Effector memory CD4-positive, alpha-beta T cell (primary cell): ENCODE data around the gene FAM170B.

Experiments used
- DNase-seq, 3 donors: peaks; one replicate each; pipeline ENCODE4 v3.0.0-alpha.2; 2020
- H3K27ac ChIP-seq: 2 replicates; pipeline ENCODE4 v1.7.0; 2013; ENCODE audit warnings: mild to moderate bottlenecking, low read length, moderate library complexity; ENCODE audit not compliant: insufficient read depth, poor library complexity, severe bottlenecking
- H3K27me3 ChIP-seq: replicated peaks from 2 replicates; pipeline ENCODE4 v1.7.0; 2013; ENCODE audit warnings: mild to moderate bottlenecking, low read length; ENCODE audit not compliant: insufficient read depth, control insufficient read depth, poor library complexity, severe bottlenecking
- H3K36me3 ChIP-seq: 2 replicates; pipeline ENCODE4 v1.7.0; 2013; ENCODE audit warnings: mild to moderate bottlenecking, low read length, moderate library complexity; ENCODE audit not compliant: control insufficient read depth, insufficient read depth
- H3K4me1 ChIP-seq: 2 replicates; pipeline ENCODE4 v1.7.0; 2013; ENCODE audit warnings: low read length, mild to moderate bottlenecking; ENCODE audit not compliant: control insufficient read depth, insufficient read depth, poor library complexity, severe bottlenecking
- H3K4me3 ChIP-seq: 2 replicates; pipeline ENCODE4 v1.7.0; 2013; ENCODE audit warnings: low read length, low read depth, mild to moderate bottlenecking; ENCODE audit not compliant: insufficient read depth, poor library complexity, severe bottlenecking
- H3K9me3 ChIP-seq: 2 replicates; pipeline ENCODE4 v1.7.0; 2013; ENCODE audit warnings: mild to moderate bottlenecking, low read length, moderate library complexity; ENCODE audit not compliant: control insufficient read depth

The FAM170B gene

DNA sequence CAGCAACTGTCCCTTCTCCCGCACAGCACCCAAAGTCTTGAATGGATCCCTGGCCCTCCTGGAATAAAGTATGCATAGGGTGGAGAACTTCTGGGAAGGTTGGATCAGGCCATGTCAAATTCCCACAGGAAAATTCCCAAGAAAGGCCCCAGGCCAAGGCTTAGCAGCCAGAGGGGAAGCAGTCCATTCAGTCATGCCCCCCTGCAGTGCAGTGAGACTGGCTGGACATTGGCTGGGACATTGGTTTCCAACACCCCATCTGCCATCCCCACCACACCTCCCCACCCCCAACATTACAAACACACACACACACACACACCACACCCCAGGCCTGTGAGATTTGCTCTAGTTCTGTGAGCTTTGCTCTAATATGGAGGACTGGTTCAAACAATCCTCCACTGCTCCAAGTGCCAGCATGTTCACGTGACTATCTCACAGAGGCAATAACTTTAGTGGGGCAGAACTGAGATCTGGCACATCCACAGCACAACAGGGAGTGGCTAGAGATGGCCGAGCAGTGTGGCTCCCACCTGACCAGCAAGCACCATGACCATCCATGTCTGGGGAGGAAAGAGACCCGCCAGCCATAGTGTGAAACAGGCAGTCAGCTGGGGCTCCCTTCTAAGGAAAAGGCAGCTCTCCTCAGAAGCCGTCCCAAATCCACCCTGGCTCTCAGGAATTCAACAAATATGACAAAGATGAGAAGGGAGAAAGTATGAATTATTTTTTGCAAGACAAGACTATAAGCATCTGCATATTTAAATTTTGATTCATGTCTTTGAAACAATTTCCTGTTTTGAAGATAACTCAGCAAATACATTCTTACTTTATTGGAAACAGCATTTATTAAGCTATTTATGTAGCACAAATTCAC lies 6.7 kb upstream of the FAM170B start:
- no peak overlapping the region for H3K27ac ChIP-seq
- DNase-seq = no peak
- H3K36me3 ChIP-seq = no peaks in the 10 kb centered on the region
- H3K27me3 ChIP-seq = no peaks in the 10 kb centered on the region
- H3K4me1 ChIP-seq = no peaks in the 10 kb centered on the region
- no peaks in the 10 kb centered on the region for H3K9me3 ChIP-seq
- H3K4me3 ChIP-seq = no peak overlapping the region

DNA sequence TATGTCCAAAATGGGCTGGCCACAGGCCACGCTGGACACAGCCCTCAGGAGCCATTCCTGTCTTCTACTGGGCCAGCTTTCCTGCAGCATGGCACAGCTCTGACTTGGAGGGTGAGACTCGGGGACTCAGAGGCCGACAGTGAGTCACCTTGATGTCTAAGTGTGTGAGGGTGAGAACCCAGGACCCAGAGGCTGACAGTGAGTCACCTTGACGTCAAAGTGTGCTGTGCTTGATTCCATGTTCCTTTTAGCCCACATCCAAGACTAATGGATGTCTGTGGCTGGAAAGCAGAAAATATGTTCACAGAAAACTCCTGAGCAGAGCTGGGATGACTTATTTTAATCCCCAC lies 6.0 kb upstream of the FAM170B start:
- Histone ChIP-seq H3K9me3 (no peaks in the 10 kb centered on the region), H3K4me3 (no peak overlapping the region), H3K4me1 (no peaks in the 10 kb centered on the region), H3K27me3 (no peaks in the 10 kb centered on the region), H3K27ac (no peak overlapping the region), H3K36me3 (no peaks in the 10 kb centered on the region)
- DNase-seq = no peak

DNA sequence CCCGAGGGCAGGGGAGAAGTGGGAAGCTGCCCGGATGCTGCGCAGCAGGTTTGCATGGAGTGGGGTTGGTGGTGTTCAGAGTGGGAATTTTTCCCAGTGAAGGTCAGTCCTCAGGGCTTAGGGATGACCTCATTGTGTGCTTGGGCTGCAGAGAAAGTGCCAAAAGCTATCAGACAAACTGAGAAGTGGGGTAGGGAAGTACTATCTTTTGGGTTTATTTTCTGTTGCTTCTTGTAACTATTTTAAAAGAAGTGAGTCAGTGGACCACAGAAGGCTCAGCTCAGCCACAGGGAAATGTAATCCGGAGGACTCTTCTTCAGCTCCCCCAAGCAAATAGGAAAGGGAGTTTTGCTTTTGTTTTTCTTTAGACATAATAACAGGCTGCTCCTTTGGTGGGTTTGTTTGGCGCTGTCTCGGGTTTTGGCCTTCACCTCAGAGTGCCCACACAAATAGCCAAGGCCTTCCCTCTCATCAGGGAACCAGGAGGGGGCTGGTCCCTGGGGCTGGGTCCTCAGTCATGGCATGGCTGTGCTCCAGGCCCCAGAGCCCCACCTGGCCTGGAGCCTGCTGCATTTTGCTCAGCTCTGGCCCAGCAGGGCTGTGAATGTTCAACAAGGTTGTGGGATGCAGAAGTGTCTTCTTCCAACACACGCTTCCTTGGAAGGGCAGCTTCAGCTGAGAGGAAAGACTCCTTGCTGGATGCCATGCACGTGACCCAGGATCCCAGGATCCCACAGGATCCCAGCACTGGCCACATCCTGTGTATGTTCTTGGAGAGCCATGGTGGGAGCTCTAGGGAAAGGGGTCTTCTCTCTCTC lies 5.4 kb upstream of the FAM170B start:
- H3K4me3 ChIP-seq = no peak overlapping the region
- no peaks in the 10 kb centered on the region for H3K27me3 ChIP-seq
- H3K27ac ChIP-seq = no peak overlapping the region
- H3K4me1 ChIP-seq = no peaks in the 10 kb centered on the region
- H3K9me3 ChIP-seq = no peaks in the 10 kb centered on the region
- H3K36me3 ChIP-seq = no peaks in the 10 kb centered on the region
- no peak for DNase-seq

DNA sequence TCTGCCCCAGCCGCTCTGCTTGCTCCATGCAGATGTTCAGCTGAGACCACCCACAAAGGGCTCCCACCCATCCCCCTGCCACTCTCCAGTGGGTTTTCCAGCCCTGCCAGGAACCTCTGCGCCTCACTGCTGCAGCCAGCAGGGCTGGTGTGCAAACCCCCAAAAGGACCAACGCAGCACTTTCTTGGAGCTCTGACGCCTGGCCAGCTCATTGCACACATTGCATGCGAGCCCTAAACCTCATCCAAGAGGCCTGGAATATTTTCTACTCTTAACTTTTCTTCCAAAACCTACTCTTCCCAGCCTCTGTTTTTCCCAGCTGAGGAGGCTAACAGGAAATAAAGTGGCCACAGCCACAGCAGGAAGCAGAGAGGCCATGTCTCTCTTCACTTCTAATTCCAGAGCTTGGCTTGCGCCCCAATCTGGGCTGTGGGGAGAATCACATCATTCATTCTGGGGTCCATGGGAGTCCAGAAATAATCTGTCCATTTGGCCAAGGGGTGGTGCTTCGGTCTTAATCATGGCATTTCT lies 4.6 kb upstream of the FAM170B start:
- Histone ChIP-seq H3K9me3 (no peaks in the 10 kb centered on the region), H3K27me3 (no peaks in the 10 kb centered on the region), H3K36me3 (no peaks in the 10 kb centered on the region), H3K27ac (no peak overlapping the region), H3K4me3 (no peak overlapping the region), H3K4me1 (no peaks in the 10 kb centered on the region)
- no peak for DNase-seq

DNA sequence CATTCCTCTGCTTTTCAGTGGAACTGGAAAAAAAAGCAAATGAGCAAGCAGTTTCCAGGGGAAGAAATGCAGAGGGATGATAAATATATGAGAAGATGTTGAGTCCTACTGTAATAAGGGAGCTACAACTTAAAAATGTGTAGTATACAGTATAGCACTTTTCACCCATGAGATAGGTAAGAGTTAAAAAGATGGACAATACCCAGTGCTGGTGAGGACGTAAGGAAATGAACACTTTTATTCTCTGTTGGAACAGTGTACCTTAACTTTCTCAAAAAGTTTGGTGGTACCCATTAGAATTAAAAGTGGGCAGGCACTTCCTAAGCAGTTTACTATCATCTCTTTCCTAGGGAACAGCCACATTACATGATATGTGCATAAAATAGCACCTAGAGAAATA lies 2.7 kb upstream of the FAM170B start:
- Histone ChIP-seq H3K9me3 (no peaks in the 10 kb centered on the region), H3K36me3 (no peaks in the 10 kb centered on the region), H3K4me1 (no peaks in the 10 kb centered on the region), H3K27me3 (no peaks in the 10 kb centered on the region), H3K27ac (no peak overlapping the region), H3K4me3 (no peak overlapping the region)
- DNase-seq = no peak

DNA sequence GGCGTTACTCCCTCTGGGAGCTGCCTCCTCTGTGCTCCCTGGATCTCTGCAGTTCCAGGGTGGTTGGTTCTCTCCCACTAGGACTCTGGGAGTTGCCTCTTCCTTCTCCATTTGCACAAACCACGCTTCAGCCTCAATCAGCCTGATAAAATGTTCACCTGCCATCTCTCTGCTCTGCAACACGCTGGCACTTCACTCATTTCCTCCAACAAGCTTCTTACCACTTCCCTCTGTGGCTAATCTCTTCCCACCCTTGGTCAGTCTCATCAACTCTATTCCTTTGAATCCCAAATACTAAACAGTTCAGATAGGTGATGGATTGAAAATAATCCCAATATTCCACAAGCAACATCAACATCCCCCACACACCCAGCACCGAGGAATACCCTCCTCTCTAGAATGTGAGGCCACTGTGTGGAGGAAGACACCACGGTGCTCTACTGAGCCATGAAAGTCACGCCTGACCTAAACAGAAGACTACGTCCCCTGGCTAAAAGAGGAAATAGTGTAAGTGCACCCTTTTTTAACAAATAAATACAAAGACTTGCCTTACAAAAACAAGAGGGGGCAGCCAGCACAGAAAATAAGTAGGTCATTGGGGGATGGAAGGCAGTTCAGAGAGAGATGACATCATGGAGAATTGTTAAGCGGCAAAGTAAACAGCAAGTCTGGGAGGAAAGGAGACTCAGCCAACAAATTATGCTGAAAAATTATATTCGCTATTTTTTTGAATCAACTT lies 1.9 kb upstream of the FAM170B start:
- no peaks in the 10 kb centered on the region for H3K27me3 ChIP-seq
- no peak for DNase-seq

DNA sequence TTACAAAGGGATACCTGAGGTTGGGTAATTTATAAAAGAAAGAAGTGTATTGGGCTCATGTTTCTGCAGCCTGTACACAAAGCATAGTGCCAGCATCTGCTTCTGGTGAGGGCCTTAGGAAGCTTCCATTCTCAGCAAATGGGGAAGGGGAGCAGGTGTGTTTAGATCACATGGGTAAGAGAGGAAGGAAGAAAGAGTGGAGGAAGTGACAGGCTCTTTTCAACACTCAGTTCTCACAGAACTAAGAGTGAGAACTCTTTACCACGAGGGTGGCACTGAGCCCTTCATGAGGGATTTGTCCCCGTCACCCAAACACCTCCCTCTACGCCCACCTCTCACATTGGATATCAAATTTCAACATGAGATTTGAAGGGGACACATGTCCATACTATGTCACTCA lies 506 bp upstream of the FAM170B start:
- Histone ChIP-seq H3K4me1 (no peaks in the 10 kb centered on the region), H3K27ac (no peak overlapping the region), H3K36me3 (no peaks in the 10 kb centered on the region), H3K9me3 (no peaks in the 10 kb centered on the region), H3K4me3 (no peak overlapping the region), H3K27me3 (no peaks in the 10 kb centered on the region)
- DNase-seq = no peak

More for the DNA sequence above, 1.9 kb upstream of the FAM170B start:
- Histone ChIP-seq H3K36me3 (no peaks in the 10 kb centered on the region), H3K27ac (no peak overlapping the region), H3K4me3 (no peak overlapping the region), H3K4me1 (no peaks in the 10 kb centered on the region), H3K9me3 (no peaks in the 10 kb centered on the region)

DNA sequence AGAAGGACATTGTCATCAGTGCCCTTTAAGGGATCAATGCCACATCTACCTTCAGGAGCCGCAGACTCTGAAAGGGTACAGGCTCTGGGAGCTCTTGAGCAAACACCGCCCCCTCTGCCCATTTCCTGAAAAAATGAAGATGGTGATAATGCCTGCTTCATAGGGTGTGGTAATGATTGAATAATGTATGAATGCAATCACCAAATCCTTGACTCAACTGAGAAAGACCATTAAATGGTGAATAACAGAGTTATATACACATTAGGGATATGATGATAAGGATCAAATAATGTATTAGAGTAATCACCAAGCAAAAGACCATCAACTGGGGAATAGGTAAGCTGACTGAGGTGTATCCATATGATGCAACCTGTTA lies 1.5 kb downstream of the FAM170B start:
- Histone ChIP-seq H3K36me3 (no peaks in the 10 kb centered on the region), H3K27me3 (no peaks in the 10 kb centered on the region), H3K9me3 (no peaks in the 10 kb centered on the region), H3K4me3 (no peak overlapping the region), H3K27ac (no peak overlapping the region), H3K4me1 (no peaks in the 10 kb centered on the region)
- DNase-seq = no peak

DNA sequence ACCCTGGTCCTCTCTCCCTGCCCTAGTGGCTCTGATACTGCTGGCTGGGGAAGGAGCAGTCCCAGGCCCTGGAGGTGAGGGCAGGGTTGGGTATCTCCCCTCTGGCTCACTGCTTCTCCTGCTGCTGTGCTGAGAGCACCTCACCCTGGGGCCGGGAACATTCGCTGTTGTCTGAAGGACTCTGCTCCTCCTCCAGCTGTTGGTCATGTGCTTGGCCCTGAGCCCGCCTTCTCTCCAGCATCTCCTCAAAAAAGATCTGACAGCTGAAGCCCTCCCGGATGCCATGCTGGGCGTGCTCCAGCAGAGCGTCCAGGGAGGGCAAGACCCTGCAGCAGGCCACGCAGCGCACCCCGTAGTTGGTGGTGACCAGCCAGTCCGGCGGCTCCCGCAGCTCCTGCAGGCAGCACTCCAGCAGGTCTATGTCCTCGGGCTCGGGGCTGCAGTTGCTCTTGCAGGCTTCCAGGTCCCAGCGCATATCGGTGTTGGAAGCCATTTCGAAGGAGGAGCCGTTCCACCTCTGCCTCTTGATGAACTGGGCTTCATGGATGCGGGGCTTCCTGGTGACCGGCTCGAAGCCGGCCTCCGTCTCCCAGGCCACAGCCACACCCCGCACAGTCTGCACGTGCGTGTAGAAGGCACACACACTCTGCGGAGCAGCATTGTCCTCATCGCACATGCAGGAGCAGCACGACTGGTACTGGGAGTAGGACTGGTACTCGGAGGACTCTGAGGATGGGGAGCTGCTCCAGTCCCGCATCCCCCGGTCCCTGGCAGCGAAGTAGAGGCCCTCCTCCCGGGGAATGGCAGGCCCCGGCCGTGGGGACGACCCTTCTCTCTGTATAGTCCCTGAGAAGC lies 2.1 kb downstream of the FAM170B start:
- Histone ChIP-seq H3K9me3 (no peaks in the 10 kb centered on the region), H3K4me3 (no peak overlapping the region), H3K4me1 (no peaks in the 10 kb centered on the region), H3K27ac (no peak overlapping the region), H3K27me3 (no peaks in the 10 kb centered on the region), H3K36me3 (no peaks in the 10 kb centered on the region)
- no peak for DNase-seq
